Muscle layer of colon (tissue), 2 donors: Measurements from ENCODE around the gene VPS39.

ENCODE experiments used
- H3K27ac ChIP-seq: one replicate; pipeline ENCODE4 v1.7.0; 2013; ENCODE audit warnings: low read depth, mild to moderate bottlenecking, low read length, moderate library complexity
- H3K27me3 ChIP-seq, 2 donors: one replicate each; pipeline ENCODE4 v1.7.0; 2013; ENCODE audit warnings: low read length in 2 of 2, mild to moderate bottlenecking in 2 of 2; ENCODE audit not compliant: insufficient read depth in 2 of 2, control insufficient read depth in 1 of 2
- H3K36me3 ChIP-seq: one replicate; pipeline ENCODE4 v1.7.0; 2013; ENCODE audit warnings: mild to moderate bottlenecking, low read length; ENCODE audit not compliant: insufficient read depth
- H3K4me1 ChIP-seq: one replicate; pipeline ENCODE4 v1.7.0; 2013; ENCODE audit warnings: mild to moderate bottlenecking, low read length; ENCODE audit not compliant: insufficient read depth
- H3K4me3 ChIP-seq, 2 donors: one replicate each; pipeline ENCODE4 v1.7.0; 2013; ENCODE audit warnings: low read length in 2 of 2, low read depth in 1 of 2, mild to moderate bottlenecking in 1 of 2, moderate library complexity in 1 of 2
- H3K9ac ChIP-seq: one replicate; pipeline ENCODE4 v1.7.0; 2013; ENCODE audit warnings: low read length
- H3K9me3 ChIP-seq: one replicate; pipeline ENCODE4 v1.7.0; 2013; ENCODE audit warnings: mild to moderate bottlenecking, low read length
- donor health status: abdominal sarcoma.
- donor health status: Adenocarcinoma of cecum.

Gene VPS39

DNA sequence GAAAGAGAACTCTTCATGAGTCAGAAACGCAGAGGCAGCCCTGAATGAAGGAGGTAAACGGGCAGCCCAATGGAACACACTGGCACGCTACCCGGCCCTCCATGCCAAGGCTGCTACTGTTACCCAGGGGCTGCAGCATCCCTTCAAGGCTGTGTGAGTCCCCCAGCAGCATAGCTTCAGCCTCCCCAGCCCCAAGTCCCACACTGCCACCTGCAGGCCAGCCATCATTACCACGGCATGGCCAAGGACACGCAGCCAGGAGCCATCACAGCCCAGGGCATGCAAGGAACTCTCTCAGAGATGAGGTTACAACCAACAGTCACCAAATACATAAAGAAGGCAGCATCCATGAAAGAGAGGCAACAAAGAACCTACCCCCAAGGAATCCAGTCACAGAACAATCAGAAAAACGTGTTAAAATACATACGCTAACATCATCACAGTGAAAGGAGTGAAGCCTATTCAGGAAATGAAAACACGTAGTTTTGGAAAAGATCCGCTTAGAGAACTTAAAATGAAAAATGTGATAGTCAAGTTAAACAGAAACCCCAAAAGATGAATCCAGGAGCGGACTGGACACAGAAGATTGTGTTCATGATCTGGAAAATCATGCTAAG is 74.1 kb downstream of the VPS39 start:
- no peak overlapping the region for H3K9ac ChIP-seq
- H3K9me3 ChIP-seq, result no peaks in the 10 kb centered on the region
- no peaks in the 10 kb centered on the region for H3K27me3 ChIP-seq
- H3K36me3 ChIP-seq, result no peaks in the 10 kb centered on the region
- H3K27ac ChIP-seq, result no peak overlapping the region
- H3K4me3 ChIP-seq, result no peak overlapping the region
- no peaks in the 10 kb centered on the region for H3K4me1 ChIP-seq

DNA sequence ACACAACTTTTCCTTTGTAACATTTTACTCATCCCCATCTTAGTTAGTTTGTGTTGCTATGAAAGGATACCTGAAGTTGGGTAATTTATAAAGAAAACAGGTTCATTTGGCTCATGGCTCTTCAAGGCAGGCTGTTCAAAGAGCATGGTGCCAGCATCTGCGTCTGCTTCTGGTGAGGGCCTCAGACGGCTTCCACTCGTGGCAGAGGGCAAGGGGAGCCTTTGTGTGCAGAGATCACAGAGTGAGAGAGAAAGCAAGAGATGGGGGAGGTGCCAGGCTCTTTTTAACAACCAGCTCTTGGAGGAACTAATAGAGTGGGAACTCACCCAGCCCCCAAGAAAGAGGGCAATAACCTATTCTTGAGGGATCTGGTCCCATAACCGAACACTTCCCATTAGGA is 74.7 kb downstream of the VPS39 start:
- H3K27ac ChIP-seq, result no peak overlapping the region
- no peaks in the 10 kb centered on the region for H3K9me3 ChIP-seq
- H3K27me3 ChIP-seq, result no peaks in the 10 kb centered on the region
- no peak overlapping the region for H3K4me3 ChIP-seq
- H3K4me1 ChIP-seq, result no peaks in the 10 kb centered on the region
- no peak overlapping the region for H3K9ac ChIP-seq
- no peaks in the 10 kb centered on the region for H3K36me3 ChIP-seq

DNA sequence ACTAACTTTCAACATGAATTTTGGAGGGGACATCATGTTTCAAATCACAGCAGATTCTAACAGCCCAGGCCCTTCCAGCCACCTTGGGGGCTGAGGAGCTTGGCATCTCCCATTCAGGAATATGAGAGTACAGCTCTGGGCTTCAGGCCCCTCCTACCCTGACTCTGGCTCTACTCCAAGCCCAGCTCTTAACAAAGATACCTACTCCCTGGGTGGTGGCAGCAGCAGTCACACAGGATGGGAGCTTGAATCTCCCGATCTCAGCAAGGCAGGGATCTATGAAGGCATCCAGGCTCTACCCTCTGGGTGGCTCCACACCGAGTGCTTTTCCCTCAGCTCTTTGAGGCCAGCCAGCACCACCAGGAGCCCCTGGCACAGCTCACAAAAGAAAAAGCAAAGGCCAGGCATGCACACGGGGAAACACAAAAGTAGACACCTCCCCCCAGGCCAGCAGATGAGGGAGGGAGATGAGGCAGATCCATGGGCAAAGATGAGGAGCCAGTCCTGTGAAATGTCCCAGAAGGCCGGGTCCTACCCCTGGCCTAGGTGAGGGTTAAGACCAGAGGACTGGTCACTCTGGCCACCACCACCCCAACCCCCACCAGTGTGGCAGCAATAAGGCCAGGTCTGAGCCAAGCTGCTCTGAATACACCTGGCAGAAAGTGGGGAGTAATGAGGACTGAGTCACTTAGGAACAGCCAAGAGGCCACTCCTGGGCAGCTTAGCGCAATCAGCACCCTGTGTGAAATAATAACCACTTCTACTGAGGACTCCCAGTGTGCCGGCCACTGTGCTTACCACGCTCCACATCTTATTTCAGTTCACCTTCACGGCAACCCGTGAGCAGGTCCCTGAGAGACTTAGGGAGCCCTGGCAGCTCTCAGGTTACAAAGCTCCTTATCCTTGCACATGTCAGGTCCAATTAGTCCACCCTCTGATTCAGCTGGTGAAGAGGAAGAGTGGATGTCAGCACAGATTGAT is 76.0 kb downstream of the VPS39 start:
- H3K9me3 ChIP-seq, result no peaks in the 10 kb centered on the region
- H3K9ac ChIP-seq, result no peak overlapping the region
- no peak overlapping the region for H3K4me3 ChIP-seq
- no peaks in the 10 kb centered on the region for H3K36me3 ChIP-seq
- no peaks in the 10 kb centered on the region for H3K4me1 ChIP-seq
- no peaks in the 10 kb centered on the region for H3K27me3 ChIP-seq
- no peak overlapping the region for H3K27ac ChIP-seq

DNA sequence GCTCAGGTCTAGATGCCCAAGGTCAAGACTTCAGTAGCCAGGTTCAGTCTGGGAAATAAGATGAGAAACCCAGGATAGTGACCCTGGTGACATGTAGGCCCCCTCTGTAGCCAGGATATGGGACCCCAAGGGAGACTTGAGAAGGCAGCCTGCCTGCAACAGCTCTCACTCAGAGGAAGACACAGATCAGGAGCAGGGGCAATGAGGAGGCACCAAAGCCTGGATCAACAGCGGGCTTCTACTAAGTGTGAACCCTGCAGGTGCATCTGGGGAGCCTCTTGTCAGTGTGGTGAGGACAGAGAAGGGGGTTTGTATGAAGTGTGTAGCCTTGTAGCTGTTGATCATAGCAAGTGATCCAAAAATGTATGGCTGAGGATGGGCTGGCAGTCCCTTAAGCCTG is 77.1 kb downstream of the VPS39 start:
- Histone ChIP-seq H3K4me1 (no peaks in the 10 kb centered on the region), H3K36me3 (no peaks in the 10 kb centered on the region), H3K9me3 (no peaks in the 10 kb centered on the region), H3K27me3 (no peaks in the 10 kb centered on the region), H3K4me3 (no peak overlapping the region), H3K9ac (no peak overlapping the region), H3K27ac (no peak overlapping the region)

DNA sequence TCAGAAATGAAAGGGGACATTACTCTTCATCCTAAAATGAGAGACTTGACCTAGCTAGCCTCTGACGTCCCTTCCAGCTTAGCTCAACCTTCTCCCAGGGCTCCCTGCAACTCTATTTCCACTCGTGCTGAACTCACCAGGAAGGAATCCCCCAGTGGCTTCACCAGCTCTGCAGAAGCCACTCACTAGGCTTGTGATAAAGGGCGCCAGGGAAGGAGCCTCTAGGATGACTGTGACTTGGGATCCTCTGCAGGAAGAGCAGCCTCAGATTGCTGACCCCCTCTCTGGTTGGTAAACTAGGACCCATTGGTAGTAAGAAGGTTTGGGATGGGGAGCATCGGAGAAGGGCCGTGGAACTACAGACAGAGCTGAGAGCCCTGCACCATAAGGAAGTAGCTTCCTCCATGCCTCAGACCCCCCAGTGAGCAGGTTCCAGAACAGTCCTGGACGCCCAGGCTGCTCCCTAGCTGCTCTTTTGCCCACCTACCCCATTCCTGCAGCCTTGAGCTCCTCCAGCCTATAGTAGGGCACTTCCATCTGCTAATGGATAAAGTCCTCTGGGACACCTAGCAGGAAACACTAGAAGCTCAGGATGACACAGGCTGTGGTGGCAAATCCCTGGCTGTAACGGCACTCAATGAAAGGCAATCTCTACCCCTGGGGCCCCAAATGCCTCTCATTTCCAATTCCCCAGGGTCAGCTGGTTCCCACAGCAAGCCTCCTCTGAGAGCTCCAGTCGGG is 77.7 kb downstream of the VPS39 start:
- Histone ChIP-seq H3K9me3 (no peaks in the 10 kb centered on the region), H3K4me3 (no peak overlapping the region), H3K36me3 (no peaks in the 10 kb centered on the region), H3K9ac (no peak overlapping the region), H3K27ac (no peak overlapping the region), H3K4me1 (no peaks in the 10 kb centered on the region), H3K27me3 (no peaks in the 10 kb centered on the region)

DNA sequence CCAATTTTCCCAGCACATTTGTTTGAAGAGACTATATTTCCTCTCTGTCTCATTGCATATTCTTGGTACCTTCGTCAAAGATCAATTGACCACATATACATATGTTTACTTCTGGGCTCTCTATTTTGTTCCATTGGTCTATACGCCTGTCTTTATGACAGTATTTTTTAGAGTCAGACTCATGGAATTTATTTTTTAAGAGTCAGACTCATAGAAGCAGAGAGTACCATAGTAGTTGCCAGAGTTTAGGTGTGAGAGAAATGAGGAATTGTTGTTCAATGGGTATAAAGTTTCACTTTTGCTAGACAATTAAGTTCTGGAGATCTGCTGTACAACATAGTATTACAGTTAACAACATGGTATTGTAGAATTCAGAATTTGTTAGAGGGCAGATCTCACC is 78.7 kb downstream of the VPS39 start:
- H3K27ac ChIP-seq, result no peak overlapping the region
- H3K36me3 ChIP-seq, result no peaks in the 10 kb centered on the region
- H3K4me3 ChIP-seq, result no peak overlapping the region
- H3K27me3 ChIP-seq, result no peaks in the 10 kb centered on the region
- no peaks in the 10 kb centered on the region for H3K4me1 ChIP-seq
- no peak overlapping the region for H3K9ac ChIP-seq
- no peaks in the 10 kb centered on the region for H3K9me3 ChIP-seq

DNA sequence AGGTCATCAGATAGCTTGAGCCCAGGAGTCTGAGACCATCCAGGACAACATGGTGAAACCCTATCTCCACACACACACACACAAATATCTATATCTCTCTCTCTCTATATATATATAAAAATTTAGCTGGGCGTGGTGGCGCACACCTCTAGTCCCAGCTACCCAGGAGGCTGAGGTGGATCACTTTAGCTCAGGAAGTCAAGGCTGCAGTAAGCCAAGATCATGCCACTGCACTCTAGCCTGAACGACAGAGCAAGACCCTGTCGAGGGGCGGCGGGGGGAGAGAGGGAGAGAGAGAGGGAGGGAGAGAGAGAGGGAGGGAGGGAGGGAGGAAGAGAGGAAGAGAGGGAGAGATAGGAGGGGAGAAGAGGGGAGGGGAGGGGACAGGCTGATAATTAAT is 79.6 kb downstream of the VPS39 start:
- no peaks in the 10 kb centered on the region for H3K27me3 ChIP-seq
- H3K36me3 ChIP-seq, result no peaks in the 10 kb centered on the region
- H3K9me3 ChIP-seq, result no peaks in the 10 kb centered on the region

DNA sequence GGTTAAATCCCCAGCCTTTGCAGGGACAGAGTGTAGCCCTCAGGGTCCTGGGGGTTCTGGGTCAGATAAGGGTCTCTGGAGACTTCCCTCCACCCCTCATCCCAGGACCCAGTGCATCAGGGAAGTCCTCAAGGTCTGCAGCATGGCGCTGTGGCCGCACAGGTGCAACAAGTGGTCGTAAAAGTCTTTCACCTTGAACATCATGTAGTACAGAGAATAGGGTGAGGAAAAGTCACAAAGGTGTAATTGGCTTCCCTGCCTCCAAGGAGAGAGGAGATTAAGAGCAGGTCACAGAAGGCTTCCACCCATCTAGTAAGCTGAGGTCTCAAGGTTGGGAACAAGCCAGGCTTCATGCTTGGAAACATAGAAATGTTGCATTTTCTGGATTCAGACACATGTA is 84.6 kb downstream of the VPS39 start:
- Histone ChIP-seq H3K27me3 (no peaks in the 10 kb centered on the region), H3K36me3 (no peaks in the 10 kb centered on the region), H3K4me1 (no peaks in the 10 kb centered on the region), H3K9ac (no peak overlapping the region), H3K9me3 (no peaks in the 10 kb centered on the region), H3K4me3 (no peak overlapping the region), H3K27ac (no peak overlapping the region)

More for the DNA sequence above, 79.6 kb downstream of the VPS39 start:
- Histone ChIP-seq H3K9ac (no peak overlapping the region), H3K27ac (no peak overlapping the region), H3K4me1 (no peaks in the 10 kb centered on the region), H3K4me3 (no peak overlapping the region)

DNA sequence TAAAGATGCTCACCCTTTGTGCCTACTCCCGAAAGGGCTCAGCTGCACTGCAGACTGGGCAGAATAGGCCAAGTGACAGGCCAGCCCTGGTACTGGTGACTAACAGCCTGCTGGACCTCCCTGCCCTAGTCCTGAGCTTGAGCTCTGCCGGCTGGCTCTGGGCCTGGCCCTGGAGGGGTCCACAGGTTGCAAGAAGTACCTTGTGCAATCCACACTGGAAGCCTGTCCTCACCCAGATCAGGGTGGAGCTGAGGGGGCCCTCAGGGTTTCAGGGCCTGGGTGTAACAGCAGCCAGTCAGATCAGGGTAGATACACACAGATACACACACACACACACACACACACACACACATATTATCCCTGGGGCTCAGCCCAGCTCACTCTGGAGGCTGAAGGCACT is 86.4 kb downstream of the VPS39 start:
- Histone ChIP-seq H3K27ac (no peak overlapping the region), H3K9me3 (no peaks in the 10 kb centered on the region), H3K9ac (no peak overlapping the region), H3K36me3 (no peaks in the 10 kb centered on the region), H3K27me3 (no peaks in the 10 kb centered on the region), H3K4me3 (no peak overlapping the region), H3K4me1 (no peaks in the 10 kb centered on the region)

DNA sequence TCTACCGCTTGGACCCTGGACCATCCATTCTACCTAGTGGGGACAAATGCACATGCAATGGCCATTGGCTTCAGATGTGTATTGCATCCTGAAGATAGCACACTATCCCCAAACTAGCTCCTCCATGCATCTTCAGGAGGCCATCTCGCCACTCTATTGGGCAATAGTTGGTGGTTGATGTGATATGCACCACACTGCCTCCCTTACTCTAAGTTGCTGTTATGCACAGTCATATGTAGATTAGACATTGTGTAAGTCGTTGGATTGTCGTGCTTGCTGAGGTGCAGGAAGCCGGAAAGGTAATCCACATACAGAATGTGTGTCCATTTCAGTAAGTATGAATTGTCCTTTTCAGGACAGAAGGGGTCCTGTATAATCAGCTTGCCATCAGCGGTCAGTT is 87.1 kb downstream of the VPS39 start:
- H3K27ac ChIP-seq, result no peak overlapping the region
- no peaks in the 10 kb centered on the region for H3K36me3 ChIP-seq

DNA sequence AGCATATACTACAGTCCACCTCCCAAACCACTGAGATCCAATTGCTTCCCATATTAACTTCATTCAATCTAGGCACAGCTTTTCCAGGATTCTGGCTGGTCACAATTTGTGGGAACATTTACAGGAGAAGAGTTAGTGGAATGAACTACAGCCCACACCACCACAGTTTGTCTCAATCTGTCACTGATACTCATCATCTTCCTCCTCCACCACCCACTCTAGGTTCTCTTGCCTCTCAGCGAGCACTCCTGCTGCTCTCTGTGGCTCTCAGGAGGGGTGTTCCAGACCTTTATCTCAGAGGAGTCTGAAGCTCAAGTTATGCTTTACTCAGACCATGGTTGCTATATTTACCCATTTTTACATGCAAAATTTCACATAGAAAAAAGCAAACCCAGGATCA is 87.8 kb downstream of the VPS39 start:
- Histone ChIP-seq H3K27me3 (no peaks in the 10 kb centered on the region), H3K36me3 (no peaks in the 10 kb centered on the region), H3K9me3 (no peaks in the 10 kb centered on the region), H3K4me3 (no peak overlapping the region), H3K9ac (no peak overlapping the region), H3K4me1 (no peaks in the 10 kb centered on the region), H3K27ac (no peak overlapping the region)

More for the DNA sequence above, 87.1 kb downstream of the VPS39 start:
- no peak overlapping the region for H3K9ac ChIP-seq
- H3K27me3 ChIP-seq, result no peaks in the 10 kb centered on the region
- H3K4me1 ChIP-seq, result no peaks in the 10 kb centered on the region
- H3K4me3 ChIP-seq, result no peak overlapping the region
- no peaks in the 10 kb centered on the region for H3K9me3 ChIP-seq
